KBM-7 (cell line): ENCODE results near the gene EVA1A.
"Not testable (repeated sequence)": the region's sequence is repeated elsewhere in the genome, so short reads cannot be mapped to it uniquely, and the experiment has no call there.

ENCODE experiments used
- DNase-seq: peaks from one replicate; pipeline ENCODE4 v3.0.0-alpha.2; 2015
- in situ Hi-C: fragments of 300-500 bp; cut with MboI; formaldehyde crosslinking; loops from 2 replicates; pipeline ENCODE4 v1.14.3; 2020; ENCODE audit warnings: low sequenced_read_pairs, low pct_unique_long_range_greater_than_20kb, mixed read lengths

EVA1A gene

GRCh38 chr2:75500633-75501032 is 60.1 kb downstream of the EVA1A start:
- in situ Hi-C loops = no loop called here
- DNase-seq = no peak

GRCh38 chr2:75499534-75499933 is 61.2 kb downstream of the EVA1A start:
- DNase-seq = no peak
- in situ Hi-C loops = no loop called here

DNA sequence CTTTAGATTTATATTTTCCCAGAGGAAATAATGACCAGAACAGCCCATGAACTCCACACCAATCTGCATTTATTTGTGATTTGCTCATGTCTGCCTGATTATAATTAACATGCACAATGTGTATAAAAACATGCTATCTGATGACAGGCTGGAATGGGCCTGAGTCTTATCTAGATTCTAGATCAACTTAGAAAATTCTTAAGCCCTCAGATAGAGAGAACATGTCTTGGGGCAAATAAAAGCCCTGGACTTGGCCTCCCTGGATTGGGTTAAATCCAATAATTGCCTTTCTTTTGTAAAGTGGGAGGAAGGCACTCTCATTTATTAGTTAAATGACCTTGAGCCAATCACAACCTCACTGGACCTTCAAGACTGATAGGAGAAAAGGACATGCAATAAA is 61.8 kb downstream of the EVA1A start:
- no peak for DNase-seq
- in situ Hi-C loops = no loop called here

DNA sequence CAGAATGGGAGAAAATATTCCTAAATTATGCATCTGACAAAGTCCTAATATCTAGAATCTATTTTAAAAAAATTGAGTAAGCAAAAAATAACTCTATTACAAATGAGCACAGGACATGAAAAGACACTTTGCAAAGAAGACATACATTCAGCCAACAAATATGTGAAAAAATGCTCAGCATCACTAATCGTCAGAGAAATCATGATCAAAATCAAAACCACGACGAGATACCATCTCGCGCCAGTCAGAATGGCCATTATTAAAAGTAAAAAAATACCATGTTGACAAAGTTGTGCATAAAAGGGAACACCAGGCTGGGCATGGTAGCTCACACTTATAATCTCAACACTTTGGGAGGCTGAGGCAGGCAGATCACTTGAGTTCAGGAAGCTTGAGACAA is 63.5 kb downstream of the EVA1A start:
- no peak for DNase-seq
- in situ Hi-C loops = no loop called here

GRCh38 chr2:75495862-75496261 is 64.9 kb downstream of the EVA1A start:
- in situ Hi-C loops = no loop called here
- no peak for DNase-seq

GRCh38 chr2:75494137-75494769 is 66.5 kb downstream of the EVA1A start:
- in situ Hi-C loops = no loop called here

DNA sequence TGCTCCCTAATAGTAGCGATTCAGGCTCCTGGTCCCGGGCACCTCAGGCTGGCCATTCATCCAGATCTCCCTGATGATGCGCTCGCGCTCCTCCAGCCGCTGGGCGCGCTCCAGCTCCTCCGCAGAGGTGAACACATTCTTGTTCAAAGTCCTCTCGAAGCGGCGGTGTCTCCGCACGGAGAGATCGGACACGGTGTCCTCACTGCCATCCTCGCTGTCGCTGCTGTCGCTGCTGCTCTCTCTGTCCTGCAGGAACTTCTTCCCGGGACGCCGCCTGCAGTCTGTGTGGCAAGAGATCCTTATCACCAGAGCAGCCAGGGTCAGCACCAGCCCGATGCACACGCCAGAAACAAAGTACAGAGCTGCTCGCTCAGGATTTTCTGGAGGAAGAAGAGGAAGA is 67.5 kb downstream of the EVA1A start:
- in situ Hi-C loops = no loop called here
- DNase-seq = no peak

More at GRCh38 chr2:75494137-75494769, 66.5 kb downstream of the EVA1A start:
- DNase-seq = no peak

GRCh38 chr2:75491129-75491753 is 69.5 kb downstream of the EVA1A start:
- in situ Hi-C loops = no loop called here
- DNase-seq = no peak

DNA sequence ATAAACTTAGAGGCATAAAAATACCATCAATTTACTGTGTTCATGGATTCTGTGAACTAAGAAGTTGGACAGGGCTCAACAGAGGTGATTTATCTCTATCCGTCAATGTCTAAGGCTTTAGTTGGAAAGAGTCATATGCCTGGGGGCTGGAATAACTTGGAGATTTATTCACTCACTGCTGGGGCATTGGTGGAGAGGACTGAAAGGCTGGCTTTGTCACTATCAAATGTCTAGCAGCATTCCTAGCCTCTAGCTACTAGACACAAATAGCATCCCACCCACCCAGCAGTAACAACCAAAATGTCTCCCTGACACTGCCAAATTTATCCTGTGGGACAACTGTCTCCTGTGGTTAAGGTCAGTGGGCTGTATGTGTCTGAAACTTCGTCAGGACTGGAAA is 71.0 kb downstream of the EVA1A start:
- no peak for DNase-seq
- in situ Hi-C loops = no loop called here

DNA sequence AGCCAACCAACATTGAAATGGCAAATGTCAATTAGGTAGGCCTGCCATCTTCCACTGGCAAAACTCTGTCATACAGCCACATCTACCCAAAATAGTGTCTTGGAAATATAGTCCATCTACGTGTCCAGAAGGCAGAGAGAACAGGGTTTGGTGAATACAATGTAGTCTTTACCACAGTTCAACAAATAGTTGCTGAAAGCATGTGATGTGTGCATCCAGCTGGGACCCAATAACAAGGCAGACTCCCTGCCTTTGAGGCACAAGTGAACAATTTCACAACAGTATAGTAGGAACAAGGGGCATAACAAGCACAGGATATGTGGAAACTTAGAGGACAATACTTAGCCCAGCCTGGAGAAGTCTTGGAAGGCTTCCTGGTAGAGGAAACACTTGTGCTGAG is 72.6 kb downstream of the EVA1A start:
- no peak for DNase-seq
- in situ Hi-C loops = no loop called here

DNA sequence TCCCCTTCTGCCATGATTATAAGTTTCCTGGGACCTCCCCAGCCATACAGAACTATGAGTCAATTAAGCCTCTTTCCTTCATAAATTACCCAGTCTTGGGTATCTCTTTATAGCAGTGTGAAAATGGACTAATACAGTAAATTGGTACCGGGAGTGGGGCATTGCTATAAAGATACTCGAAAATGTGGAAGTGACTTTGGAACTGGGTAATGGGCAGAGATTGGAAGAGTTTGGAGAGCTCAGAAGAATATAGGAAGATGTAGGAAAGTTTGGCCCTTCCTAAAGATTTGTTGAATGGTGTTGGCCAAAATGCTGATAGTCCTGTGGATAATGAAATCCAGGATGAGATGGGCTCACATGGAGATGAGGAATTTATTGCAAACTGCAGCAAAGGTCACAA is 74.0 kb downstream of the EVA1A start:
- in situ Hi-C loops, DNase-seq: not testable (repeated sequence)

DNA sequence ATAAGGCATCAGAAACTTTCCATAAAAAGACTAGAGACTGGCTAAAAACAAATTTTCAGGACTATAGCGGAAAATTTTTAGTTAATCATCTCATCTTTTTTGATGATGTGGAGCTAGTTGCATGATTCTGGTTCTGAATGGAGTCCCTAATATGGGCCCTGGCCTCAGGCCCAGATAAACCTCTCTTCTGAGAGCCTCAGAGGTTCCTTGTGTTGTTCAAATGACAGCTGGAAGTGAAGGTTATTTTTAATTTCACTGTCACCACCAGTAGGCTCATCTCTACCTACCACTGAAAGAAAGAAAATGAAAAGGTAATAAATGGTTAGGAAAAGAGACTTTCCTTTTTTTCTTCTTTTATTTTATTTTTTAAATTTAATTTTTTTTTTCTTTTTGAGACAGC is 75.9 kb downstream of the EVA1A start:
- no peak for DNase-seq
- in situ Hi-C loops = no loop called here

DNA sequence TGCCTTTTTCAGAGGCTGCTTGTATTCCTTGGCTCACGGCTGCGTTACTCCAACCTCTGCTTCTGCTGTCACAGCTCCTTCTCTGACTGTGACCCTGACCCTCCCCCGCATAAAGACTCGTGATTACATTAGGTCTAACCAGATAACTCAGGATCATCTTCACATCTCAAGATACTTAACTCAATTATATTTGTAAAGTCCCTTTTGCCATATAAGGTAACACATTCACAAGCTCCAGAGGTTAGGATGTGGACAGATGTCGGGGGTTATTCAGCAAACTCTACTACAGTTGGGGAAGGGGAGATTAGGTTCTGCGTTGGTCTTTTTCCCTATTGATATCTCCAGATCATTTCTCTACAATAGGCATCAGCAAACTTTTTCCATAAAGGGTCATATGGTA is 76.9 kb downstream of the EVA1A start:
- no peak for DNase-seq
- in situ Hi-C loops = no loop called here

- DNase-seq = no peak
- in situ Hi-C loops = no loop called here
These were observed 78.3 kb downstream of the EVA1A start for GRCh38 chr2:75482398-75482797.

DNA sequence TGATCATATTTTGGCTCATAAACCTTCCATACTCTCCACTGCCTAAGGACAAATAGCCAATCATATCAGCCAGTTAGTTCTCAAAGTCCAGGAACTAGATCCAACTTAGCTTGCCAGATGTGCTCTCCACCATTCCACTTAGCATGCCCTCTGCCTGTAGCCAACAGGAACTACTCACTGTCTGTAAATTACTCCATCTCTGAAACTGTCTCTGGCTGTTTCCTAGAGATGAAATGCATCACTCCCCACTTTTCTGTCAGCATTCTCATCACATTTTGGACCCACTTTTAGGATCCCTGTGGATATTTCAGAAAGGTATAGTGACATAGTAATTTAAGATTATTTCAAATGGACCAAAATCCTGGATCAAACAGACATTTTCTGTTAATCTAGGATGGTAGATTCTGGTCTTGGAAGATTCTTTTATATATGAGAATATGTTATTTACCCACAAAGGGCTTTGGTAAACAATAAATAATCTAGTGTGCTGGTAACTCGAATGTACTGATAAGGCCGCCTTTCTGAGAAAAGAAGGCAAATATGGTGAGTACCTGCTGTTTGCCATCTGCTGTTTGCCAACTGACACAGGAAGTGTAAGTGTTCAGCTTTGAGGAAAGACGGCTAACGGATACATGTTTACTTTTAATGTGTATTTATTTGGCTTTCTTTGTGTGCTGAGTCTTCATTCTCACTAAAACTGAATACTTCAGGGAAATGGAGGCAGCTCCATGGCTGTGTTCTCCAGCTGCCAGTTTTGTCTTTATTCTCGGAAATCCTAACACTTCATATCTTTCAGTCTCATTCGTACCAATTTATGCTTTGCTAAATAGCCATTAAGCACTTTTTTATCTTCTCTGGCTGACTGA is 79.5 kb downstream of the EVA1A start:
- no peak for DNase-seq
- in situ Hi-C loops = no loop called here

DNA sequence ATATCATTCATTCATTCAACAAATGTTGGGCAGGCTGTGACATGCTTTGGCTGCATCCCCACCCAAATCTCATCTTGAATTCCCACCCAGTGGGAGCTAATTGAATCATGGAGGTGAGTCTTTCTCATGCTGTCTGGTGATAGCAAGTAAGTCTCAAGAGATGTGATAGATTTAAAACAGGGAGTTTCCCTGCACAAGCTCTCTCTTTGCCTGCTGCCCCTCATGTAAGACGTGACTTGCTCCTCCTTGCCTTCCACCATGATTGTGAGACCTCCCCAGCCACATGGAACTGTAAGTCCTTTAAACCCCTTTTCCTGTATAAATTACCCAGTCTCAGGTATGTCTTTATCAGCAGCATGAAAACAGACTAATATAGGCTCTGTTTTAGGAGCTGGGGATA is 83.0 kb downstream of the EVA1A start:
- in situ Hi-C loops = not testable (repeated sequence)

DNA sequence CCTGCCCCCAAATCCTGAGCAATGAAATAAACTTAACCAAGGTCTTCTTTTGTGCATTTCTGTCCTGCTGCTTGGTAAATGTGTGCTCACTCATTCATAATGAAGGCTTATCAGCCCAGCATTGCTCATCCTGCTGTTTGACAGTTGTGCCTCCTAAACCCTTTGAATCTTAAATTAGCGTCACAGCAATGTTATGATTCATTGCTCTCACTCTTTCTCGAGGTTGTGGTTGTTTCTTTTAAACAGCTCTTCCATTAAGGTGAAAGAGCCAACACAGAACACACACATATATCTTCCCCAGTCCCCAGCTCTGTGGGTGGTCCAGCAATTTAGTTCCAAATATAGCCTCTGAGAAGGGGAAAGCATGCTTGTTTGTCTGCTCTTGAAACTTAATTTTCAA is 84.0 kb downstream of the EVA1A start:
- DNase-seq = no peak
- in situ Hi-C loops = no loop called here

More for the DNA sequence above, 83.0 kb downstream of the EVA1A start:
- DNase-seq = not testable (repeated sequence)

- DNase-seq = no peak
- in situ Hi-C loops = no loop called here
These were observed 84.8 kb downstream of the EVA1A start for GRCh38 chr2:75475976-75476375.

DNA sequence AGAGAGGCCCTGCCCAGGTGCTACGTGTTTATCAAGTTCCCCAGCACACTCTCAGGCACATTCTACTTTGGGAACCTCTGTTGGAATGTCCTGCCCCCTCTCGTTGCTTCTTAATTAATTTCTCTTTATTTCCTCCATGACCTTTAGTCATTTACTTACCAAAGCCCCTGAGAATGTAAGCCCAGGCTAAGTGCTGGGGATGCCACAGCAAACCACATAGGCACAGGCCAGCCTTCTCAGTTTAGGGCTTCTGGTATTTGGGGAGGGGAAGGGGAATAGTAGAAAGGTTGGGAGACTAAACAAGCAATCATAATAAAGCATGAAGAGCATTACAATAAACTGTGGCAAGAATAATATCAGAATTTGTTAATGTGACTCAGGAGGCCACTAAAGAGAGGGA is 85.7 kb downstream of the EVA1A start:
- DNase-seq = no peak
- in situ Hi-C loops = no loop called here

- no peak for DNase-seq
- in situ Hi-C loops = no loop called here
These were observed 86.6 kb downstream of the EVA1A start for GRCh38 chr2:75474115-75474514.
